Measurements from ENCODE around the gene VDAC2.
"Not testable (repeated sequence)": the region's sequence is repeated elsewhere in the genome, so short reads cannot be mapped to it uniquely, and the experiment has no call there.

The VDAC2 gene, protein sequence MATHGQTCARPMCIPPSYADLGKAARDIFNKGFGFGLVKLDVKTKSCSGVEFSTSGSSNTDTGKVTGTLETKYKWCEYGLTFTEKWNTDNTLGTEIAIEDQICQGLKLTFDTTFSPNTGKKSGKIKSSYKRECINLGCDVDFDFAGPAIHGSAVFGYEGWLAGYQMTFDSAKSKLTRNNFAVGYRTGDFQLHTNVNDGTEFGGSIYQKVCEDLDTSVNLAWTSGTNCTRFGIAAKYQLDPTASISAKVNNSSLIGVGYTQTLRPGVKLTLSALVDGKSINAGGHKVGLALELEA

DNA sequence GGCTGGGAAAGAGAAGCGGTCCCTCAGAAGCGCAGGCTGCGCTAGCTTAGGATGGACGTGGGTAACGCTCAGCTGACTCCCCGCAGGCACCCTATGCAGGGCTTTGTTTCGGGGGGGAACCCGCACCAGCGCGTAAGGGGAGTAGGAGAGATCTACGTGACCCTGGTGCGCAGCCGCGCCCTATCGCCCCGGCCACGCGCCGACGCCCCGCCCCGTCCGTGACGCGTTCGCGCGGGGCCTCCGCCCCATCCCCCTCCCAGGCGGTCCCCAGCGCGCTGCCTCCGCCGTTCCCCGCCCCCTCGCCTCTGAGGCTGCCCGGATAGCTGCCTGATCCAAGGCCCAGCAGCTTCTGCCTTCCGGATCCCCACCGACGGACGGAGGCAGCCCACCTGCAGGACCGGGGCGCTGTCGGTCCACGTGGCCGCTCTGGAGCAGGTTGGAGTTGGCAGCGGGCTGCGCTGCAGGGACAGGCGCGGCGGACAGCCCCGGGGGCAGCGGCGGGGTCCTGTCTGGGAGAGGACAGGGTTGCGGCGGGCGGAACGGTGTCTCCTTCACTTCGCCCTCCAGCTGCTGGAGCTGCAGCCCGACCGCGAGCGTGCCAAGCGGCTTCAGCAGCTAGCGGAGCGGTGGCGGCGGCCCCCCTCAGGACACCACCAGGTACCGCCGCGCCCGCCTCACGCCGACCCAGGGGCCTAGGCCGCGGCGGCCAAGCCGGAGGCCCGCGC lies at the start of gene VDAC2:
TSS of gene VDAC2 (plus strand) at position 515 of the 725 bp plus-strand sequence. CDS start 363 bp downstream, outside the sequence.
- peak; percentile 96 to 97 for DNase-seq

DNA sequence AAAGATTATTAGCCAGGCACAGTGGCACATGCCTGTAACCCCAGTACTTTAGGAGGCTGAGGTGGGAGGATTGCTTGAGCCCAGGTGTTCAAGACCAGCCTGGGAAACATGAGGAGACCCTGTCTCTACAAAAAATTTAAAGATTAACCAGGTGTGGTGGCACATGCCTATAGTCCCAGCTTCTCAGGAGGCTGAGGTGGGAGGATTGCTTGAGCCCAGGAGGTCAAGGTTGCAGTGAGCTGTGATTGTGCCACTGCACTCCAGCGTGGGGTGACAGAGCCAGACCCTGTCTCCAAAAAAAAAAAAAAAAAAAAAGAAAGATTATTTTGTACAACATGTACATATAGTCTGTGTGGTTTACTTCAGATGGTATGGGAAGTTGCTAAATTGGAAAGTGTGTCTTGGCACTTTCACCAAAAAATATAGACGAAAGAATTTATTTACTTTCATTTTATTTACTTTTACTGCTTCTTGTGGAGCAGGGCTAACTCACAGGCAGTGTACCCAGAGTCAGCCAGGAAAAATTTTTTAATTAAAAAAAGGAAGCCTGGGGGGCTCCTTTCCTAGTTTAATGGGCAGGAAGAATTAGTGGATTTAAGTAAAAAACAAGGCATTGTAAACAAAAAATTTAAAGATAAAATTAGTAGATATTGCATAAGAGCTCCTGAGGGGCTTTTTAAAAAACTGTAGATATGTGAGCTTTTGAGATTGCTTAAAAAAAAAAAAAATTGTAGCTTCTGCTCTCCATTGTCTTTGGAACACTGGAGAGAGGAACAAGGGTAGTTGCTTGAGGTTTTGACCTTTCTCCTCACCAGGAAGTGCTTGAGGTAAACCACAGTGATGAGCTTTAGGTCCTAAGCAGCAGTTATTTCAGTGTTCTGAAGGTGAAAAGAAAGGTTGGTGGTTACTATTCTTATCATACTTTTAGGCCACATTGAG lies 44.6 kb upstream of the VDAC2 start:
- DNase-seq, result no peak

DNA sequence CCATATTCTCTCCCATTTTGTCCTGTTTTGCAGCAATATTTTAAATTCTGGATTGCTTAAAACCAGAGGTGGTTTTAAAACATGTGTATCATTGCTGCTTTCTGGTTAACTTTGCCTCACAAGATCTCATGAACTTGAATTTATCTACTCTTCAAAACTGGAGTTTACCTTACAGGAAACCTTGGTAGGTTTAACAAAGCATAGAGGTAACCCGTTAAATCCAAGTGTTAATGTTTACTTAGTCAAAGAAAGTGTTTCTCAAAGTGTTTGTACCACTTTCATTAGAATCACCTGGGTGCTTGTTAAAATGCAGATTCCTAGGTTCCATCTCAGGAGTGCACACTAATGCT lies 44.0 kb upstream of the VDAC2 start:
- no peak for DNase-seq

DNA sequence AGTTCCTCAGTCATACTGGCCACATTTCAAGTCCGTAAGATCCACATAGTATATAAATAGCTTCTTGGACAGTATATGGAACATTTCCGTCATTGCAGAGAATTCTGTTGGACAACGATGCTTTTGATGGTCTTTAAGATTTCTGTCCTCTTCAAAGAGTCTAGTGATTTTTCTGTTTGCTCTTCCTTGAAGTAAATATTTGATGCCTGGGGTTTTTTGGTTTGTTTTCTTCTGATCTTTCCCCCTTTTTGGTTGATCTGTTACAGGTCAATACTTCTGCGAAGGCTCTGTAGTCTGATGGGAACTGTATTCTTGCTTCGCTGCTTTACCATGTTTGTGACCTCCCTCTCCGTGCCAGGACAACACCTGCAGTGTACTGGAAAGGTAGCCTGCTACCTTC lies 42.3 kb upstream of the VDAC2 start:
- no peak for DNase-seq

DNA sequence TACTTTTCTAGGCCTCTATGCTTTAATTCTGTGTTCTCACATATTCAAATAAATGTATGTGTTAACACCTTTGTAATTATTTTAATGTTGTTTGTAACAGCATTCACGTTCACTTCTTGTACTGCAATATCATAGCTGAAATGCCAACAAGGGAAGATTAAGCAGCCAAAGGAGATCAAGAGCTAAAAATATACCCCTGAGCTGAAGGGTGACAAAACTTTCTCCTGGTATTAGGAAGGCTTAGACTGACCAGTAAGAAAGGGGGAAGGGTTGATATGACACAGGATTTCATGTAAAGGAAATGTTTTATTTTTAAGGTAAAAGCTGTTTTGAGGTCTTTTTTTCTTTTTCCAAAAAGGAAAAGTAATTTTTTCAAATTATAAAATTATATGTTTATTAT lies 40.4 kb upstream of the VDAC2 start:
- DNase-seq, result no peak

DNA sequence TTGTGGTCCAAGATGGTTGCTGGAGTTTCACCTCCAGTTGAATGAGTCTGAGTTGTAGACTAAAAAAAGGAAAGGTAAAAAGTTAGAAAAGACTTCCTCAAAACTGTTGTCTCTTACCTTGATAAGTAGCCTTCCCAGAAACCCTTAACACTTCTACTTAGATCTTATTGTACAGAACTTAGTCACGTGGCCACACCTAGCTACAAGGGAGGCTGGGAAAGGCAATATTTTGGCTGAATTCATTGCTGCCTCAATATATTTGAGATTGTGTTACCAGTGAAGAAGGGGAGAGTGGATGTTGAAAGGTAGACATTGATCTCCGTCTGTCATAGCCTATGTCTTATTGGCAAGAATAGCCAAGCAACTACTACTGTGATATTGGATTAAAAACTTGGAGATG lies 35.5 kb upstream of the VDAC2 start:
- DNase-seq, result no peak

DNA sequence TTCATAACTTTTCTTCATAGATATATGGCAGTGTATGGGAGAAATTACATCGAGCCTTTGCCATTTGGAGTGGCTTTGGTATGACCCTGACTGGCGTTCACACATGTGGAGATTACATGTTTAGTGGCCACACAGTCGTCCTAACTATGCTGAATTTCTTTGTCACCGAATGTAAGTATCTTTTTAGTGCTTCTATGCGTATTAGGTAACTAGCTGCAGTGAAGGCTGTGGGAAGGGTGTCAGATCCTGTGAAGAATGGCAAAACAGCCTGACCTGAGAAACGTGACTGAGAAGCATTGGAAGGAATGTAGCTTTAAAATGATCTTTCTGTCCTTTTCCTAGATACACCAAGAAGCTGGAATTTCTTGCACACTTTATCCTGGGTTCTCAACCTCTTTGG lies 34.5 kb upstream of the VDAC2 start:
- no peak for DNase-seq

DNA sequence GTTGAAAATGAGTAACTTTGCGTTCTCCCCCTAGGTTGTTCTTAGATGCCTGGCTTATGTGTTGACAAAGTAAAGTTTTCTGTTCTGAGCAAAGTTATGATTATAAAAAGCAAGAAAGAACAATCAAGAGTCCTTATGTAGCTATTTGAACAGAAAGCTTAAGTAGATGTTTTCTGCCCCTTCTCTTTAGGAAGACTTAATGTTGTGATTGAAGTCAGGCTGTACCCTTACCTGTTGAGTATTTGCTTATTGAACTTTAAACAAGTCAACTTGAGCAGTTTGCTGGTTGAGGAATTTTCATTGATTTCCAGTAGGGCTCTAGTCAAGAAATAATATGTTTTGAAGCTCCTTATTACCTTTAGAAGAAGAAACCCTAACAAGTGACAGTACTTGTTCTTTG lies 33.9 kb upstream of the VDAC2 start:
- DNase-seq, result no peak

DNA sequence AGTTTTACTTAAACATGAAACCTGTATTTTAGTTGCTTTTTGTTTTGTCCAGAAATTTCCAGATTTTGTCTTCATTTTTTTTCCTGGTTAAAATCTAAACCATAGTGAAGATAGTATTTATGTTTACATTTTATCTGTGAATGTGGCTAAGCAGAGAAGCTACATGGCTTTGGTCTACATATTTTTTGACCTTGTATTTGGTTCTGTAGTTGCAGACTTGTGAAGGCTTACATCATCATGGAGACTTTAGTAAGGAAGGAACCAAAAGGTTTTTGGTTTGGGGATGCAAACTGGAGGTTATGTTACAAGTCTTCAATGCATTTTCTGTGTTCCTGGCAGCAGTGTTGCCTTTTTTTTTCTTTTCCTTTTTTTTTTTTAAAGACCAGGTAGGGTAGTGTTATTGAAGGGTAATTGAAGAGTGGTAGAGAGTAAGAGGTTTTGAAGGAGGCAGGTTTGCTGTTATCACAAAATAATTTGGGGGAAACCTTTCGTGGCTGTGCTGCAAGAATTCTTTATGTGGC lies 30.9 kb upstream of the VDAC2 start:
- no peak for DNase-seq

DNA sequence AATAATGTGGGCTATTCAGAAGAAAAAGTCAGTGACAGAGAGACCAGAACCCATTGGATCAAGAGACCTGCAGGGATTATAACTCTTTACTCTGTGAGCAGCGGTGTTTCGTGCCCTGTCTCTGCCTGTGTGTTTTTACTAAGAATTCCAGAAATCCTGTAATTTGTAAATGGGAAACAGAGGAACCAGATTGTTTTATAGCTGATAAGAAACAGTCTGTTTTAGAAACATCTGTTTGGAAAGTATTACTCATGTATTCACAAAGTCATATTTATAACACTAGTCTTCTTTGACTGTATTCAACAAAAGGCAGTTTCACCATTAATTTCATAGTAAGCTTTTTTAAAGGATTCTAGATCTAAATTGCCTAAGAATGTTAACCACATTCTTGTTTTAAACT lies 30.0 kb upstream of the VDAC2 start:
- no peak for DNase-seq

DNA sequence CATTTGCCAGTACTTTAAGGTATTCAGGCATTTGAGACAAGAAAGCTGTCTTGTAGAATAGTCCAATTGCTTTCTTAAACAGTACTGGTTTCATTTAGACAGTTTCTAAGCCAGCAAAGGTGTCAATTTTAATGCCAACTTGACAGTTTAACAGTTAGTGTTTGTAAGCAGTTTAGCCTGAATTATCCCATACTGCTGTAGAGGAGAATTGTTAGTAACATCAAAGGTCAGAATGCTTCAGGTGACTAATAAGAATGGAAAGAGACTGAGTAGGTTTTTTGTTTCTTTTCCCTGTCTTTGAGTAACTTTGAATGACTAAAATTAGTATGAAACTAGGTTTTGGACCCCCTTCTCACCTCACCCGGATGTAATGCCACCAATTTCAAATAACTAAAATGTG lies 29.5 kb upstream of the VDAC2 start:
- no peak for DNase-seq

DNA sequence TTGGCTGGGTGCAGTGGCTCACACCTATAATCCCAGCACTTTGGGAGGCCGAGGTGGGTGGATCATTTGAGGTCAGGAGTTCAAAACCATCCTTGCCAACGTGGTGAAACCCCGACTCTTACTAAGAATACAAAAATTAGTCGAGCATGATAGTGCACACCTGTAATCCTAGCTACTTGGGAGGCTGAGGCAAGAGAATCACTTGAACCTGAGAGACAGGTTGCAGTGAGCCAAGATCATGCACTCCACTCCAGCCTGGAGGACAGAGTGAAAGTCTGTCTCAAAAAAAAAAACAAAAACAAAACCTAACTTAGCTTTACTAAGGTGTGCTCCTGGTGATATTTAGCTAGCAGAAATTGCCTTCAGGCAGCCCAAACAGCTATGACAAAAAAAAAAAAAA lies 24.3 kb upstream of the VDAC2 start:
- no peak for DNase-seq

DNA sequence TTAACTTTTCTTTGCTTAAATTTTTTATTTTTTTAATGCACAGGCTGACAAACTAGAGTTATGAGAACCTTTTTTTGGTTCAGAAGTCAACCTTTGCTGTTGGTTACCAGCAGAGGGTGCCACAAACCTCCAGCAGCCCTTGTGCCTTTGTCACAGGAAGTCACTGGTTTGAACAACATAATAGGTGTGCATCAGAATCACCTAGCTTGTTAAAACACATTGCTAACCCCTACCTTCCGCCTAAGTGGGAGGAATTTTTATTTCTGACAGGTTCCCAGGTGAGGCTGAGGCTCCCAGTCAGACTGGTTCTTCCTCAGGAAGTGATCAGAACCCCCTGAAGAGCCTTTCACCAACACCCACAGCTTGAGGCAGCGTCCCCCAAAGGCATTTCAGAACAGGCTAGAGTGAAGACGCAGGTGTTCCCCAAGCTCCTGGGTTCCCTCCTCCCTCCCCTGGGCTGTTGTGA lies 22.6 kb upstream of the VDAC2 start:
- DNase-seq, result peak; percentile 63 to 67

DNA sequence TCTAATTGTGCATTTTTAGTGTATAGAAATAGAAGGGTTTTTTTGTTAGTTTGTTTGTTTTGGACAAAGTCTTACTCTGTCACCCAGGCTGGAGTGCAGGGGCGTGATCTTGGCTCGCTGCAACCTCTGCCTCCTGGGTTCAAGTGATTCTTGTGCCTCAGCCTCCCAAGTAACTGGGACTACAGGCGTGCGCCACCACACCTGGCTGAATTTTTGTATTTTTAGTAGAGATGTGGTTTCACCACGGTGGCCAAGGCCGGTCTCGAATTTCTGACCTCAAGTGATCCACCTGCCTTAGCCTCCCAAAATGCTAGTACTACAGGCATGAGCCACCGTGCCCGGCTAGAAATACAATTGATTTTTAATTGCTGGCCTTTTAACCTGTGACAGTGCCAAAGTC lies 22.1 kb upstream of the VDAC2 start:
- not testable (repeated sequence) for DNase-seq

DNA sequence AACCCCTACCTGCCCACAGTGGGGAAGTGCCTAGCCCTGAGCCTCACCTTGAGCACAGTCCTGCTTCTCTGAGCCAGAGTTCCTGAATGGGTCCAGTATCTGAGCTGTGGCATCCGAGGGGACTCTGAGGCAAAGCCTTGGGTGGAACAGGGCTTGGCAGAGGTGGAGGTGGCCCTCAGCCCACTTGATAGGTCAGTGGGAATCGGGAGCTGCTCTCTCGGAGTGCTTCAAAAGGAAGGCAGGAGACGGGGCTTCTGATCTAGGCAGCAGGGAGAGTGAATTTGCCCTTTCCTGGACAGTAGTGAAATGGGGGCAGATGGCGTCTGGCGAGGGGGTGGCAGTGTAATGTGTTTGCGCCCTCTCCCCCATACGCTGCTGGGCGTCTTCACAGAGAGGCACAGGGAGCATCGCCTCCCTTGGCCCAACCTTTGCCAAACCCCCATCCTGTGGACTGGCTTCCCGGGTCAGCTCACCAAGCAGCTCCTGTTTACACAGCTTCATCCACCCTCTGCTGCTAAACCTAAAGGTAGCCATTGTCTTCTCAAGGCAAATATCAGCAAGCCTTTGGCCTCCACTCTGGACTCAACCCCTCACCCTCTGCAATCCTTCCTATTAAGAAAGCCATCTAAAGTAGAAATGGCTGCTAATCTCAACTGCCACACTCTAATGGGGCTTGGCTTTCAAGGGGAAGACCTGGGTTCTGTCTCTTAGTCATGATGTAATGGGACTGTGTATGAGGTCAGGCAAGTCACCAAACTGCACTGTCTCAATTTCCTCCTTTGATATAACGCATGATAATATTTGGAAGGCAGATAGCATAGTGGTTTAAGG lies 21.1 kb upstream of the VDAC2 start:
- DNase-seq, result no peak

DNA sequence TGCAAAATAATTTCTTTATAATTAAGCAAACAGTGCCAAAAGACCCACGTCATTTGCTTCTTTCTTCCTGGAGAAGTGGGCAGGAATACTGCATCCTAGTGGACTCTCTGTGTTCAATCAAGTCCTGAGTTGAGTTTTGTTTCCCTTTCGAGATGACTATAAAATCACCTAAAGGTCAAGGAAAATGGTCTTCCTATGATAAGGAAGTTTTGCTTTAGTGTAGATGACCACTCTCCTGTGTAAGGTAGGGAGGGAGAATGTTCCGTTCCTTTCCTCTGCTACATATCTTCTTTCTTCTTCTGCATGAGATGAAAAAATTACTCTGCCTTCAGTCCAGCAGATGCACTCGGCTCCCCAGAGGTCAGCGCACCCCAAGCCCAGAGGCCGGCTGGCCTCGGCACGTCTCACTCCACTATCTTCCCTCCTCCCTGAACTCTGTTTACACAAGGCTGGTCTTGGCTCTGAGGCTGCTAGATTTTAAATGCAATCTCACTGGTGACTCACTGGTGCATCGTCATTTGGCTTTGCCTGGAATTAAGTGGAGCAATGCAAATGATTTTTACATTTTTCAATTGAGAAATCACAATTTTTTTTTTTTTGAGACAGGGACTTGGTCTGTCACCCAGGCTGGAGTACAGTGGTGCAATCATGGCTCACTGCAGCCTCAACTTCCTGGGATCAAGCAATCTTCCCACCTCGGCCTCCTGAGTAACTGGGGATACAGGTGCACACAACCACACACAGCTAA lies 18.6 kb upstream of the VDAC2 start:
- DNase-seq, result peak in 1 of 2 experiments; percentile 16

DNA sequence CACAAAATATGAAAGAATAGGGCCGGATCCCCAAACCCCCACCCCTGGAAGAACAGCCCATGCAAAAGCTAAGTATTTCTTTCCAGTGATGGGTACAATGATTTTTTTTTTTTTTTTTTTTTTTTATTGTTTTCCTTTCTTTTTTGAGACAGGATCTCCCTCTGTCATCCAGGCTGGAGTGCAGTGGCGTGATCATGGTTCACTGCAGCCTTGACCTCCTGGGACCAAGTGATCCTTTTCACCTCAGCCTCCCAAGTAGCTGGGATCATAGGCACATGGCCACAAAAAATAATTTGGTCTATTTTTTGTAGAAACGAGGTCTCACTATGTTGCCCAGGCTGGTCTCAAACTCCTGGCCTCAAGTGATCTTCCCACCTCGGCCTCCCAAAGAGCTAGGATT lies 16.0 kb upstream of the VDAC2 start:
- not testable (repeated sequence) for DNase-seq

DNA sequence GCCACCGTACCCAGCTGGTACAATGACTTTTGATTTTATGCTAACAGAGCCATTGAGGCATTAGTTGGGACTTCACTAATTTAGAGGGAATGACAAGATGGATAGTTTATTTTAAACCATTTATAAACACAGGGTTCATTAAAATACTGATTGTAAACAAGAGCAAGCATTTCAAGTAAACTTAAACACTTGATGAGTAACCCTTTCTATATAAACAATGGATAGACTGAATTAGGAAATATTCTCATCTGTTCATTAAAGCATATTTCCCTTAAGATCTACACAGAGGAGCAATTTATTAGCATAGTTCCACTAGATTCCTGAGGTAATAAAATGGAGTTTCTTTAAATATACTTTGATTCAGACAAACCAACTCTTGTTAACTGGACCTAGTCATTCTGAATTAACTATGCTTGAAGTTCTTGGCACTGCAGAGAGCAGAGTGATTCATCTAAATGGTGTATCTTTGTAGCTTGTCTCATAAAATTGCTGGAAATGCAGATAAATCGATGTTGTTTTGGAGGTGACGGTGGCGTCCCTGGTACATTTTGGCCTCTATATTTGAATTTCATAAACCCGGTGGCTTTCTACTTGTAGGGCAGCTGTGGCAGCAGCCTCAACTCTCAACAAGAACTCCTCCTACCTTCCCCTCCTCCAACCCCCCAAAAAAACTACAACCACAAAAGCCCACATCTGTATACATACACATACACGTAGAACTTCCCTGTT lies 15.4 kb upstream of the VDAC2 start:
- no peak for DNase-seq

DNA sequence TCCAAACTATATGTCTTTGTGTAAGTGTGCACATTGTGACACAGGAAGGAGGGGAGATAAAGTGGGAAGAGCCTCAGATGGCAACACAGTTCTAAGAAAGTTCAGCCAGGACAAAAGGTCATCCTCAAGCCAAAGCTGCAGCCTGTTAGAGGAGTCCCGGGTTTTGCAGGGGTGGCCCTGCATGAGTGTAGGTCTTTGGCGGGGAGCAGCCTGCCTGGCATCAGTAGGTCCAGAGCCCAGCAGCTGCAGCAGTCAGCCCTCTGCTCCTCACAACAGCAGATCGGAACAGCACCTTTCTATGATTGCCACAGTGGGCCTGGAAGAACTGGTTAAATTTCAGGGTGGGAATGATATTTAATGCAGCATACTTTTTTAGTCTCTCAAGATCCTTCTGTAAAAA lies 13.5 kb upstream of the VDAC2 start:
- no peak for DNase-seq

DNA sequence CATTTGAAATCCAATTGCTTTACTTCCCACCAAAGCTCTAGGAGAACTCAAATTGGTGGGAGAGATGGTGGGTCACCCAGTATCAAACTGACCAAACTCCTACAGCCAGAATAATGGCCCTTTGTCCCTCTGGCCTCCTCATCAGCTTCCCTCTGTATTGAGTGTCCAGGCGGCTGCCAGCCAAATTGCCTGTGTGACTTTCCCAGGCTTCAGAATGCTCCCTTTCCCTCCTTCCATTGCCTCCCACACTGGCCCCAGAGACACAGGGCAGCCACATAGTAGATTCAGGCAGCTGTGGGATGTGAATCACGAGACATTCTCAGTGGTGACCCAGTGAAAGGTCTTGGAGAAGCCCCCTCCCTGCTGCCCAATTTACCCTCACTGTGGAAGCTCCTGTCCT lies 12.7 kb upstream of the VDAC2 start:
- DNase-seq, result no peak

DNA sequence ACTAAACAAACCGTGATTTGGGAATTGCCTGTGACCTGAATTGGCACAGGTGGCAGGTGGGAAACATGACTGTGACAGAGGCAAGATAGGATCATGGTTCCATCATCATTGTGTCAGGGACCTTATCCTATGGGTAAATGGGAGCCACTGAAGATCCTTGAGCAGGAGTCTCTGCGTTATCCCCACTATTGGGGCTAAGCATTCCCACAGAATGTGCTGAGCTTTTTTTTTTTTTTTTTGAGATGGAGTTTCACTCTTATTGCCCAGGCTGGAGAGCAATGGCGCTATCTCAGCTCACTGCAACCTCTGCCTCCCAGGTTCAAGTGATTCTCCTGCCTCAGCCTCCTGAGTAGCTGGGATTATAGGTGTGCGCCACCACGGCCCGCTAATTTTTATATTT lies 10.6 kb upstream of the VDAC2 start:
- DNase-seq, result not testable (repeated sequence)

Measured in activated T-cell treated with anti-CD3 and anti-CD28 coated beads, Interleukin-2, amount 50 U/mL, for 48 hours (primary cell).